HG02970 (cell line): ENCODE measurements around the gene EEF1A2.

Source experiments
- ATAC-seq: cut with Tn5 transposase; IDR thresholded peaks from one replicate; pipeline ENCODE4 v1.9.1; 2021; ENCODE audit warnings: mild to moderate bottlenecking, moderate library complexity, moderate number of reproducible peaks; ENCODE audit not compliant: unreplicated experiment, low FRiP score

EEF1A2 gene

GRCh38 chr20:63501818-63502670, 3.2 kb upstream of the EEF1A2 start:
- no peak for ATAC-seq

GRCh38 chr20:63500902-63501817, 2.3 kb upstream of the EEF1A2 start:
- ATAC-seq, result no peak

- no peak for ATAC-seq
These were observed 1.4 kb upstream of the EEF1A2 start for GRCh38 chr20:63500151-63500901.

- ATAC-seq, result no peak
These were observed 571 bp upstream of the EEF1A2 start for GRCh38 chr20:63499338-63499969.

GRCh38 chr20:63497946-63498935, 642 bp downstream of the EEF1A2 start:
- no peak for ATAC-seq

- ATAC-seq, result no peak
These were observed 1.5 kb downstream of the EEF1A2 start for GRCh38 chr20:63497138-63497945.

GRCh38 chr20:63496596-63497120, 2.2 kb downstream of the EEF1A2 start:
- no peak for ATAC-seq

- no peak for ATAC-seq
These were observed 2.9 kb downstream of the EEF1A2 start for GRCh38 chr20:63495741-63496595.

GRCh38 chr20:63495167-63495720, 3.6 kb downstream of the EEF1A2 start:
- ATAC-seq, result no peak

- ATAC-seq, result no peak
These were observed 4.3 kb downstream of the EEF1A2 start for GRCh38 chr20:63494420-63495166.

- ATAC-seq, result no peak
These were observed 4.8 kb downstream of the EEF1A2 start for GRCh38 chr20:63494084-63494419.

GRCh38 chr20:63493563-63494020, 5.3 kb downstream of the EEF1A2 start:
- no peak for ATAC-seq

GRCh38 chr20:63492982-63493381, 5.9 kb downstream of the EEF1A2 start:
- ATAC-seq, result no peak

- ATAC-seq, result no peak
These were observed 6.4 kb downstream of the EEF1A2 start for GRCh38 chr20:63492518-63492917.

- no peak for ATAC-seq
These were observed 7.2 kb downstream of the EEF1A2 start for GRCh38 chr20:63491635-63492230.

- no peak for ATAC-seq
These were observed 7.8 kb downstream of the EEF1A2 start for GRCh38 chr20:63491078-63491477.
